ENCODE data around the gene CEP41. TPM values are rescaled to one million over a fixed set of nuclear protein-coding genes. Genes with fewer than 3 reads are reported as not detected.

CEP41 gene
- total and polyA plus RNA-seq, 2 of the 13 experiments (the other 11 are each of a cell fraction or from before 2014, with no cell fraction given), result 8.7 to 9.0 TPM

DNA sequence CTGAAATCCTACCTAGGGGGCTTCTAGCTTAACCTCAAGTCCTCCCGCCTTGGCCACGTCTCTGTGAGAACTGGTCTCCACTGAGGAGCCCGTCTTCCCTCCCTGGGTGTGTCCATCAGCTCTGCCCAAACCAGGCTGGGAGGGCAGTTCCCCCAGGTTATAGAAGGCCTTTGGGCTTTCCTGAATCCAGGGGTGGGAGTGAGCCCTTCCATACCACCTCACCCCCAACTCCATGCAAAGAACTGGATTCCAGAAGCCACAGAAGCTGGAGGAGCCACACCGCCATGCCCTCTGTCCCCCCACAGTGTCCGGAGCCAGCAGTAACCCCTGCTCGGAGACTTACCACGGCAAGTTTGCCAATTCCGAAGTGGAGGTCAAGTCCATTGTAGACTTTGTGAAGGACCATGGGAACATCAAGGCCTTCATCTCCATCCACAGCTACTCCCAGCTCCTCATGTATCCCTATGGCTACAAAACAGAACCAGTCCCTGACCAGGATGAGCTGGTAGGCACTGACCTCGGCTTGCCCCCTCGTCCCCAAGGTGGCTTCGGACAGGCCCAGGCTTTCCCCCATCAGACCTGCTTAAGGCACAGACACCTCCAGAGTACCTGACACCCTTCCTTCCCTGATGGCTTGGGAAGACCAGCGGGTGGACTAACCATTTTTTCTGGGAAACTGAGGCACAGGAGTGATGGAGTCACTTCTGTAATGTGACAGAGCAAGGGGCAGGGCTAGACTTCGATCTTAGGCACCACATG, 55.8 kb downstream of the CEP41 start:
- no peaks in the 10 kb centered on the region for H3K36me3 ChIP-seq (replicated peaks in 1 of 2; ENCODE audit: control insufficient read depth in 1 of 2, insufficient read depth in 2 of 2, low read length in 2 of 2)
- ChIA-PET POLR2A (no interaction called here), CTCF (ENCODE audit: low intra/inter-chr PET ratio, low total read pairs) (no interaction called here)
- in situ Hi-C loops (cut with HindIII; ENCODE audit: extremely low pct_ligation_motif_present, low pct_unique_long_range_greater_than_20kb), result no loop called here
- H4K20me1 ChIP-seq (ENCODE audit: insufficient read depth, low read length), result no peaks in the 10 kb centered on the region
- no peak for FAIRE-seq
- peaks cover 25% of the 10 kb centered on the region for H3K4me1 ChIP-seq (ENCODE audit: insufficient read depth, low read length)
- intact Hi-C loops (cut with micrococcal nuclease; ENCODE audit: unreplicated experiment), result no loop called here
- no peak for DNase-seq (ENCODE audit: low spot score)
- H2AFZ ChIP-seq (ENCODE audit: low read length), result no peak overlapping the region
- H3K9me3 ChIP-seq (ENCODE audit: low read length), result no peaks in the 10 kb centered on the region
- H3K79me2 ChIP-seq (ENCODE audit: insufficient read depth, low read length), result no peaks in the 10 kb centered on the region
- no peak for ATAC-seq
- peaks cover 4 to 13% of the 10 kb centered on the region in 2 experiments; a peak in 2 of 5 replicates for H3K27me3 ChIP-seq (ENCODE audit: control insufficient read depth in 1 of 2, insufficient read depth in 2 of 2, low read length in 2 of 2)
- no peak overlapping the region for H3K4me2 ChIP-seq (ENCODE audit: low read depth, low read length)
- no peak overlapping the region for H3K27ac ChIP-seq (ENCODE audit: extremely low read length, insufficient read depth, low read length)
- no peak overlapping the region for H3K4me3 ChIP-seq (replicated peaks in 1 of 3; ENCODE audit: insufficient read depth in 1 of 3, low read depth in 2 of 3, low read length in 3 of 3)
- no peak overlapping the region for H3K9ac ChIP-seq (ENCODE audit: insufficient read depth, low read depth, low read length)
- 58% methylated on average over 10 of the region's 13 CpGs for WGBS (ENCODE audit: low lambda C conversion rate)
- TF ChIP-seq SPEN (CRISPR knock-in tag; IDR thresholded peaks at IDR 0.05; ENCODE audit: low read depth) (no peak), ZNF337 (CRISPR knock-in tag; IDR thresholded peaks at IDR 0.05; ENCODE audit: borderline replicate concordance, low read depth) (no peak), XRCC5 (optimal IDR thresholded peaks at IDR 0.05; ENCODE audit: low read length) (no peak), ZNF83 (CRISPR knock-in tag; IDR thresholded peaks at IDR 0.05; ENCODE audit: borderline replicate concordance) (no peak), WIZ (CRISPR knock-in tag; IDR thresholded peaks at IDR 0.05) (no peak), MBNL3 (CRISPR knock-in tag; conservative IDR thresholded peaks at IDR 0.05) (no peak)
- TF ChIP-seq, protein P1, sequence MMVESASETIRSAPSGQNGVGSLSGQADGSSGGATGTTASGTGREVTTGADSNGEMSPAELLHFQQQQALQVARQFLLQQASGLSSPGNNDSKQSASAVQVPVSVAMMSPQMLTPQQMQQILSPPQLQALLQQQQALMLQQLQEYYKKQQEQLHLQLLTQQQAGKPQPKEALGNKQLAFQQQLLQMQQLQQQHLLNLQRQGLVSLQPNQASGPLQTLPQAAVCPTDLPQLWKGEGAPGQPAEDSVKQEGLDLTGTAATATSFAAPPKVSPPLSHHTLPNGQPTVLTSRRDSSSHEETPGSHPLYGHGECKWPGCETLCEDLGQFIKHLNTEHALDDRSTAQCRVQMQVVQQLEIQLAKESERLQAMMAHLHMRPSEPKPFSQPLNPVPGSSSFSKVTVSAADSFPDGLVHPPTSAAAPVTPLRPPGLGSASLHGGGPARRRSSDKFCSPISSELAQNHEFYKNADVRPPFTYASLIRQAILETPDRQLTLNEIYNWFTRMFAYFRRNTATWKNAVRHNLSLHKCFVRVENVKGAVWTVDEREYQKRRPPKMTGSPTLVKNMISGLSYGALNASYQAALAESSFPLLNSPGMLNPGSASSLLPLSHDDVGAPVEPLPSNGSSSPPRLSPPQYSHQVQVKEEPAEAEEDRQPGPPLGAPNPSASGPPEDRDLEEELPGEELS (CRISPR knock-in tag; IDR thresholded peaks at IDR 0.05), result no peak
- TF ChIP-seq, protein P2, sequence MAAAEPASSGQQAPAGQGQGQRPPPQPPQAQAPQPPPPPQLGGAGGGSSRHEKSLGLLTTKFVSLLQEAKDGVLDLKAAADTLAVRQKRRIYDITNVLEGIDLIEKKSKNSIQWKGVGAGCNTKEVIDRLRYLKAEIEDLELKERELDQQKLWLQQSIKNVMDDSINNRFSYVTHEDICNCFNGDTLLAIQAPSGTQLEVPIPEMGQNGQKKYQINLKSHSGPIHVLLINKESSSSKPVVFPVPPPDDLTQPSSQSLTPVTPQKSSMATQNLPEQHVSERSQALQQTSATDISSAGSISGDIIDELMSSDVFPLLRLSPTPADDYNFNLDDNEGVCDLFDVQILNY (CRISPR knock-in tag; conservative IDR thresholded peaks at IDR 0.05), result no peak
- BruUV-seq (replicated peaks), result no TSS peak

All from HepG2 (cell line).